Stomach (tissue), 9 donors: Measurements from ENCODE around the gene RPS16. TPM values are rescaled to one million over a fixed set of nuclear protein-coding genes. Genes with fewer than 3 reads are reported as not detected.

Experiments used
- DNase-seq, 2 donors: peaks; one replicate each; pipeline versions ENCODE4 v3.0.0 to v3.0.0-alpha.2; 2013 to 2019
- H3K27ac ChIP-seq, 5 donors: fragments of 200-600 bp in 4 of 5; sonication (generic) in 4 of 5; one replicate each; pipeline ENCODE4 v1.5.1; 2013 to 2019; ENCODE audit warnings: mild to moderate bottlenecking in 1 of 5, moderate library complexity in 1 of 5
- H3K27me3 ChIP-seq, 3 donors: fragments of 200-600 bp; sonication (generic); one replicate each; pipeline ENCODE4 v1.5.1; 2017 to 2019; ENCODE audit warnings: mixed run types in 1 of 3
- H3K36me3 ChIP-seq, 4 donors: fragments of 200-600 bp; sonication (generic); 1 replicate in 3 of 4; 2 replicates in 1 of 4; pipeline ENCODE4 v1.5.1; 2016 to 2019
- H3K4me1 ChIP-seq, 4 donors: fragments of 200-600 bp; sonication (generic); one replicate each; pipeline ENCODE4 v1.5.1; 2016 to 2019
- H3K4me3 ChIP-seq, 4 donors: fragments of 200-600 bp; sonication (generic) in 3 of 4; one replicate each; pipeline ENCODE4 v1.5.1; 2016 to 2019; ENCODE audit warnings: mild to moderate bottlenecking in 1 of 4
- H3K9me3 ChIP-seq, 4 donors: fragments of 200-600 bp; sonication (generic); one replicate each; pipeline ENCODE4 v1.5.1; 2016 to 2019
- CTCF ChIP-seq, 7 experiments: fragments of 450-650 bp in 4 of 7; fragments of 200-600 bp in 3 of 7; sonication (generic) in 3 of 7; IDR thresholded peaks; one replicate each; pipeline ENCODE4 v1.5.1; 2016 to 2019; ENCODE audit warnings: antibody characterized with exemption in 7 of 7, control low read depth in 2 of 7, mild to moderate bottlenecking in 1 of 7
- EP300 ChIP-seq: sonication (generic); formaldehyde crosslinking; IDR thresholded peaks from one replicate; pipeline ENCODE4 v1.6.1; 2017; ENCODE audit warnings: antibody characterized with exemption
- POLR2A ChIP-seq, 4 donors: fragments of 450-650 bp; IDR thresholded peaks; one replicate each; pipeline ENCODE4 v1.6.1; 2016; ENCODE audit warnings: antibody characterized with exemption in 4 of 4, control low read depth in 2 of 4, mild to moderate bottlenecking in 1 of 4, moderate library complexity in 1 of 4
- POLR2AphosphoS5 ChIP-seq, 3 donors: sonication (generic); formaldehyde crosslinking; IDR thresholded peaks; one replicate each; pipeline ENCODE4 v1.6.1; 2016; ENCODE audit warnings: antibody characterized with exemption in 3 of 3
- WGBS, 5 donors: extraction: QIAGEN DNeasy Blood & Tissue Kit in 3 of 5; methylation state at CpG; one replicate each; pipeline versions ENCODE4 v1.1.5 to v1.1.7; 2013 to 2018; 5-methylcytosine and 5-hydroxymethylcytosine counted together
- intact Hi-C: fragments of 100-400 bp; cut with DNase I; formaldehyde crosslinking; loops from one replicate; pipeline ENCODE4 v1.15.1; 2023; ENCODE audit warnings: low total_unique reads
- polyA plus RNA-seq, 3 donors: library from polyadenylated mRNA; stranded (reverse); fragments of 200-250 nt; gene quantifications; one replicate each; pipeline ENCODE4 v1.2.3, GENCODE V29; 2013
- total RNA-seq, 5 donors: library from RNA; depleted of rRNA; stranded (reverse); fragments of >200 nt; gene quantifications; one replicate each; pipeline versions ENCODE4 v1.1.0 to v1.2.3, GENCODE V29; 2014 to 2016
- donor health status: healthy with polysubstance abuse.
- donor health status: Bipolar disorder and iron deficiency.
- donor health status: healthy.

RPS16 gene
- total and polyA plus RNA-seq, 8 donors = 69.0 to 4,294 (median 2,267) TPM

- no peaks in the 10 kb centered on the region for H3K9me3 ChIP-seq
- H3K4me3 ChIP-seq = no peak overlapping the region
- 87 to 100% (median 96%) methylated on average over 2 of the region's 2 CpGs for WGBS, 5 donors
- DNase-seq = no peak
- H3K4me1 ChIP-seq = peaks cover 6 to 10% (median 9%) of the 10 kb centered on the region in 4 donors
- no peak overlapping the region for H3K27ac ChIP-seq
- no peaks in the 10 kb centered on the region for H3K27me3 ChIP-seq
- no peak for TF ChIP-seq CTCF (IDR thresholded peaks at IDR 0.05)
- no peak for TF ChIP-seq POLR2AphosphoS5 (IDR thresholded peaks at IDR 0.05)
- TF ChIP-seq POLR2A (IDR thresholded peaks at IDR 0.05) = no peak
- TF ChIP-seq EP300 = no peak
- intact Hi-C loops = loop anchor here (10.0 kb wide), 1 partner anchor 59 kb away; the partner anchor contains the start of gene EID2B
- peaks cover 51 to 70% (median 65%) of the 10 kb centered on the region in 4 donors for H3K36me3 ChIP-seq
These were observed 40.0 kb upstream of the RPS16 start for GRCh38 chr19:39475748-39476147.

GRCh38 chr19:39474139-39474620, 38.4 kb upstream of the RPS16 start:
- H3K4me1 ChIP-seq = peaks cover 0 to 5% (median 0%) of the 10 kb centered on the region in 4 donors
- peaks cover 67 to 86% (median 80%) of the 10 kb centered on the region in 4 donors for H3K36me3 ChIP-seq
- no peak for TF ChIP-seq POLR2AphosphoS5 (IDR thresholded peaks at IDR 0.05)
- TF ChIP-seq CTCF (IDR thresholded peaks at IDR 0.05) = peak in 5 of 7 experiments; percentile 52 to 79 (median 76)
- intact Hi-C loops = loop anchor here (10.0 kb wide), 1 partner anchor 61 kb away; the partner anchor contains the start of gene EID2B
- no peaks in the 10 kb centered on the region for H3K27me3 ChIP-seq
- H3K4me3 ChIP-seq = no peak overlapping the region
- H3K9me3 ChIP-seq = no peaks in the 10 kb centered on the region
- WGBS, 5 donors = 48 to 51% (median 51%) methylated on average over 7 to 9 of the region's 9 CpGs
- peak; percentile 52 to 80 for DNase-seq
- peak overlapping the region in 1 of 5 donors; percentile 13 for H3K27ac ChIP-seq

GRCh38 chr19:39473443-39473960, 37.8 kb upstream of the RPS16 start:
- Histone ChIP-seq H3K36me3 (peaks cover 73 to 92% (median 87%) of the 10 kb centered on the region in 4 donors), H3K4me1 (peaks cover 0 to 5% (median 0%) of the 10 kb centered on the region in 4 donors), H3K4me3 (no peak overlapping the region), H3K27me3 (no peaks in the 10 kb centered on the region), H3K9me3 (no peaks in the 10 kb centered on the region), H3K27ac (peak overlapping the region in 1 of 5 donors; percentile 13)
- TF ChIP-seq POLR2A (IDR thresholded peaks at IDR 0.05) = no peak
- no peak for TF ChIP-seq POLR2AphosphoS5 (IDR thresholded peaks at IDR 0.05)
- TF ChIP-seq EP300 = no peak
- TF ChIP-seq CTCF (IDR thresholded peaks at IDR 0.05) = no peak
- intact Hi-C loops = loop anchor here (10.0 kb wide), 1 partner anchor 61 kb away; the partner anchor contains the start of gene EID2B
- 77 to 89% (median 82%) methylated on average over 9 to 11 of the region's 11 CpGs for WGBS, 5 donors
- DNase-seq = no peak

- H3K4me3 ChIP-seq = no peak overlapping the region
- H3K4me1 ChIP-seq = peaks cover 0 to 5% (median 0%) of the 10 kb centered on the region in 4 donors
- intact Hi-C loops = loop anchor here (10.0 kb wide), 1 partner anchor 62 kb away; the partner anchor contains the start of gene EID2B
- DNase-seq = no peak
- no peaks in the 10 kb centered on the region for H3K27me3 ChIP-seq
- H3K36me3 ChIP-seq = peaks cover 80 to 99% (median 93%) of the 10 kb centered on the region in 4 donors
- no peak overlapping the region for H3K27ac ChIP-seq
- no peaks in the 10 kb centered on the region for H3K9me3 ChIP-seq
- no peak for TF ChIP-seq POLR2AphosphoS5 (IDR thresholded peaks at IDR 0.05)
- TF ChIP-seq POLR2A (IDR thresholded peaks at IDR 0.05) = no peak
- TF ChIP-seq EP300 = no peak
- no peak for TF ChIP-seq CTCF (IDR thresholded peaks at IDR 0.05)
- 86 to 91% (median 88%) methylated on average over 23 to 32 of the region's 32 CpGs for WGBS, 5 donors
These were observed 37.1 kb upstream of the RPS16 start for GRCh38 chr19:39472746-39473442.
